Panc1 (cell line): ENCODE results near the gene GGTLC3.
"Not testable (repeated sequence)": the region's sequence is repeated elsewhere in the genome, so short reads cannot be mapped to it uniquely, and the experiment has no call there.

Experiments used
- CTCF ChIP-seq: fragments of 450-650 bp; IDR thresholded peaks from 2 replicates; pipeline ENCODE4 v1.5.1; 2017; ENCODE audit warnings: mild to moderate bottlenecking
- POLR2AphosphoS5 ChIP-seq: IDR thresholded peaks from 2 replicates; pipeline ENCODE4 v1.6.1; 2012; ENCODE audit warnings: mild to moderate bottlenecking, low read depth, low read length, moderate library complexity
- SIN3A ChIP-seq: IDR thresholded peaks from 2 replicates; pipeline ENCODE4 v1.6.1; 2012; ENCODE audit warnings: low read depth, mild to moderate bottlenecking, low read length, moderate library complexity, borderline replicate concordance; ENCODE audit not compliant: insufficient read depth

- TF ChIP-seq SIN3A, CTCF, POLR2AphosphoS5: not testable (repeated sequence)
Measured at GRCh38 chr22:18511327-18511726, 6.6 kb downstream of the GGTLC3 start.
